Measurements from ENCODE around the gene E2F4.

E2F4 gene

GRCh38 chr16:67245674-67246080 lies 53.7 kb downstream of the E2F4 start:
- CTCF ChIA-PET = interaction anchor here (2.1 to 5.3 kb wide), 6 partner anchors 7 to 183 kb away, joined by 7 to 32 read pairs (median 14); partner anchors contain the start of gene TMEM208
- POLR2A ChIA-PET = interaction anchor here (2.4 kb wide), 1 partner anchor 16 kb away, joined by 11 read pairs; no protein-coding TSS in a partner anchor
- no peak for TF ChIP-seq CTCF (IDR thresholded peaks at IDR 0.05; ENCODE audit: control extremely low read depth, extremely low read depth, low read depth, missing control alignments)
- no peak for DNase-seq (ENCODE audit: extremely low spot score)

GRCh38 chr16:67246081-67246755 lies 54.3 kb downstream of the E2F4 start:
- peak; percentile 76 for DNase-seq (ENCODE audit: extremely low spot score)
- TF ChIP-seq CTCF (IDR thresholded peaks at IDR 0.05; ENCODE audit: control extremely low read depth, extremely low read depth, low read depth, missing control alignments) = peak; percentile 42
- ChIA-PET CTCF (interaction anchor here (1.6 to 5.3 kb wide), 8 partner anchors 8 to 228 kb away, joined by 4 to 32 read pairs (median 12); partner anchors contain the start of gene TMEM208), POLR2A (interaction anchor here (1.5 to 2.4 kb wide), 2 partner anchors 17 to 19 kb away, joined by 9 to 11 read pairs; partner anchors contain the start of gene TMEM208)

- ChIA-PET POLR2A (interaction anchor here (1.3 to 2.4 kb wide), 4 partner anchors 8 to 20 kb away, joined by 5 to 11 read pairs (median 7); partner anchors contain the start of gene TMEM208), CTCF (interaction anchor here (1.5 to 5.3 kb wide), 8 partner anchors 9 to 229 kb away, joined by 4 to 32 read pairs (median 12); partner anchors contain the start of gene TMEM208)
- peak; percentile 44 for DNase-seq (ENCODE audit: extremely low spot score)
- no peak for TF ChIP-seq CTCF (IDR thresholded peaks at IDR 0.05; ENCODE audit: control extremely low read depth, extremely low read depth, low read depth, missing control alignments)
These were observed 54.8 kb downstream of the E2F4 start for GRCh38 chr16:67246756-67247191.

GRCh38 chr16:67247192-67248072 lies 55.5 kb downstream of the E2F4 start, which contains the start of gene FHOD1:
Gene FHOD1, minus strand, starts transcription at chr16:67247481. Its CDS starts 71 bp downstream, at chr16:67247410.
- DNase-seq (ENCODE audit: extremely low spot score) = peak; percentile 97
- ChIA-PET CTCF (interaction anchor here (1.3 to 5.3 kb wide), 9 partner anchors 9 to 274 kb away, joined by 3 to 32 read pairs (median 6); partner anchors contain the start of gene TMEM208), POLR2A (interaction anchor here (0.6 to 2.4 kb wide), 8 partner anchors 9 to 206 kb away, joined by 4 to 11 read pairs (median 5); partner anchors contain the start of gene TMEM208)
- no peak for TF ChIP-seq CTCF (IDR thresholded peaks at IDR 0.05; ENCODE audit: control extremely low read depth, extremely low read depth, low read depth, missing control alignments)

GRCh38 chr16:67248073-67248400 lies 56.1 kb downstream of the E2F4 start:
- DNase-seq (ENCODE audit: extremely low spot score) = no peak
- TF ChIP-seq CTCF (IDR thresholded peaks at IDR 0.05; ENCODE audit: control extremely low read depth, extremely low read depth, low read depth, missing control alignments) = no peak
- POLR2A ChIA-PET = interaction anchor here (0.6 to 2.4 kb wide), 7 partner anchors 9 to 207 kb away, joined by 4 to 11 read pairs (median 5); partner anchors contain the start of gene TMEM208
- CTCF ChIA-PET = interaction anchor here (1.0 to 5.3 kb wide), 9 partner anchors 10 to 273 kb away, joined by 3 to 32 read pairs (median 6); partner anchors contain the start of gene TMEM208
